IMR-90 (cell line): ENCODE data around the gene DDX10. TPM values are rescaled to one million over a fixed set of nuclear protein-coding genes. Genes with fewer than 3 reads are reported as not detected.

ENCODE experiments used
- ATAC-seq: fragments of 200-7000 bp; cut with Tn5 transposase; 2 replicates; pipeline ENCODE4 v1.9.1; 2020; ENCODE audit warnings: low read depth, mild to moderate bottlenecking, moderate library complexity
- BruUV-seq: library from RNA; stranded (reverse); fragments of 400-500 nt; replicated peaks from 2 replicates; lab custom pipeline; 2021; lab: Mats Ljungman, UMichigan
- CTCF ChIA-PET: fragments of 300-600 bp; formaldehyde crosslinking; extraction: SDS; loops from one replicate; lab custom pipeline; 2021; ENCODE audit warnings: antibody characterized with exemption; lab: Yijun Ruan, JAX
- POLR2A ChIA-PET: fragments of 300-600 bp; sonication (Branson Sonifier 250); formaldehyde crosslinking; loops from one replicate; lab custom pipeline; 2022; ENCODE audit warnings: antibody characterized with exemption; ENCODE audit not compliant: unreplicated experiment; lab: Charles Lee
- DNase-seq: peaks from one replicate; pipeline ENCODE4 v3.0.0; 2013
- H2AFZ ChIP-seq: replicated peaks from 2 replicates; pipeline ENCODE3; 2013; ENCODE audit warnings: low read length, mild to moderate bottlenecking; ENCODE audit not compliant: poor library complexity
- H2AK5ac ChIP-seq: 2 replicates; pipeline ENCODE4 v1.6.1; 2013; ENCODE audit warnings: low read depth, low read length, inconsistent platforms
- H2AK9ac ChIP-seq: replicated peaks from 2 replicates; pipeline ENCODE3; 2013; ENCODE audit warnings: mild to moderate bottlenecking, low read depth, low read length, moderate library complexity; ENCODE audit not compliant: poor library complexity
- H2BK120ac ChIP-seq: 2 replicates; pipeline ENCODE4 v1.6.1; 2013; ENCODE audit warnings: low read depth, low read length, inconsistent platforms
- H2BK15ac ChIP-seq: 3 replicates; pipeline ENCODE4 v1.6.1; 2013; ENCODE audit warnings: low read depth, low read length, inconsistent platforms
- H2BK20ac ChIP-seq: 2 replicates; pipeline ENCODE4 v1.6.1; 2013; ENCODE audit warnings: low read depth, mild to moderate bottlenecking, inconsistent platforms, low read length, moderate library complexity
- H2BK5ac ChIP-seq: 2 replicates; pipeline ENCODE4 v1.6.1; 2013; ENCODE audit warnings: mild to moderate bottlenecking, low read depth, low read length, inconsistent platforms; ENCODE audit not compliant: poor library complexity, severe bottlenecking
- H3K14ac ChIP-seq: replicated peaks from 2 replicates; pipeline ENCODE4 v1.6.1; 2013; ENCODE audit warnings: low read depth, low read length, inconsistent platforms
- H3K18ac ChIP-seq: 2 replicates; pipeline ENCODE4 v1.6.1; 2013; ENCODE audit warnings: low read depth, low read length, control low read depth
- H3K23ac ChIP-seq: 2 replicates; pipeline ENCODE4 v1.6.1; 2013; ENCODE audit warnings: low read depth, low read length, inconsistent platforms
- H3K27ac ChIP-seq: 2 replicates; pipeline ENCODE4 v1.5.1; 2013; ENCODE audit warnings: mild to moderate bottlenecking, control low read depth, low read length; ENCODE audit not compliant: insufficient read depth
- H3K27me3 ChIP-seq: 2 replicates; pipeline ENCODE4 v1.6.1; 2013; ENCODE audit warnings: low read length; ENCODE audit not compliant: control insufficient read depth, insufficient read depth
- H3K36me3 ChIP-seq: 2 replicates; pipeline ENCODE4 v1.6.1; 2013; ENCODE audit warnings: low read length, mixed read lengths; ENCODE audit not compliant: control insufficient read depth, insufficient read depth
- H3K4ac ChIP-seq: 2 replicates; pipeline ENCODE4 v1.6.1; 2013; ENCODE audit warnings: low read depth, low read length, inconsistent platforms
- H3K4me1 ChIP-seq: 2 replicates; pipeline ENCODE4 v1.6.1; 2013; ENCODE audit warnings: low read length, mixed read lengths; ENCODE audit not compliant: control insufficient read depth, insufficient read depth
- H3K4me2 ChIP-seq: 2 replicates; pipeline ENCODE4 v1.6.1; 2013; ENCODE audit warnings: low read depth, mild to moderate bottlenecking, control low read depth, low read length, moderate library complexity
- H3K4me3 ChIP-seq: 2 replicates; pipeline ENCODE4 v1.5.1; 2013; ENCODE audit warnings: low read depth, mild to moderate bottlenecking, control low read depth, low read length, moderate library complexity; ENCODE audit not compliant: insufficient read depth
- H3K56ac ChIP-seq: 2 replicates; pipeline ENCODE4 v1.6.1; 2013; ENCODE audit warnings: low read length, inconsistent platforms; ENCODE audit not compliant: insufficient read depth; ENCODE audit errors: extremely low read depth
- H3K79me1 ChIP-seq, 2 experiments: 2 replicates each; pipeline ENCODE4 v1.6.1; 2013; ENCODE audit warnings: low read length in 2 of 2, inconsistent platforms in 1 of 2, low read depth in 1 of 2
- H3K9ac ChIP-seq: 2 replicates; pipeline ENCODE4 v1.6.1; 2013; ENCODE audit warnings: low read depth, low read length, control low read depth
- H3K9me1 ChIP-seq: 2 replicates; pipeline ENCODE4 v1.6.1; 2013; ENCODE audit warnings: low read length, inconsistent platforms; ENCODE audit not compliant: insufficient read depth
- H3K9me3 ChIP-seq: 2 replicates; pipeline ENCODE4 v1.6.1; 2013; ENCODE audit warnings: low read length; ENCODE audit not compliant: control insufficient read depth, insufficient read depth
- H4K20me1 ChIP-seq: 2 replicates; pipeline ENCODE4 v1.6.1; 2013; ENCODE audit warnings: low read length, inconsistent platforms; ENCODE audit not compliant: insufficient read depth
- H4K5ac ChIP-seq: 2 replicates; pipeline ENCODE4 v1.6.1; 2013; ENCODE audit warnings: mild to moderate bottlenecking, low read depth, low read length, control low read depth
- H4K8ac ChIP-seq, 2 experiments: 2 replicates each; pipeline ENCODE4 v1.6.1; 2013; ENCODE audit warnings: low read depth in 2 of 2, low read length in 2 of 2, control low read depth in 1 of 2, inconsistent platforms in 1 of 2
- H4K91ac ChIP-seq: 2 replicates; pipeline ENCODE4 v1.6.1; 2013; ENCODE audit warnings: low read depth, low read length, inconsistent platforms; ENCODE audit not compliant: insufficient read depth
- CEBPB ChIP-seq: IDR thresholded peaks from 2 replicates; pipeline ENCODE4 v1.6.1; 2012; ENCODE audit warnings: low read depth, low read length, improper control_type of control experiment
- MAZ ChIP-seq: IDR thresholded peaks from 2 replicates; pipeline ENCODE4 v1.6.1; 2012; ENCODE audit warnings: low read depth, mild to moderate bottlenecking, low read length, improper control_type of control experiment, moderate library complexity, borderline replicate concordance
- NFE2L2 ChIP-seq: fragments of 150-350 bp; IDR thresholded peaks from 2 replicates; pipeline ENCODE4 v1.6.1; 2016; ENCODE audit warnings: low read depth, mild to moderate bottlenecking, low read length
- RCOR1 ChIP-seq: IDR thresholded peaks from 2 replicates; pipeline ENCODE4 v1.6.1; 2012; ENCODE audit warnings: mild to moderate bottlenecking, low read length, improper control_type of control experiment; ENCODE audit not compliant: insufficient replicate concordance
- RFX5 ChIP-seq: IDR thresholded peaks from 2 replicates; pipeline ENCODE4 v1.8.0; 2012; ENCODE audit warnings: low read depth, mild to moderate bottlenecking, low read length, moderate library complexity
- WGBS, 2 experiments: methylation state at CpG; one replicate each; pipeline versions ENCODE4 v1.1.5 to v1.1.7; 2013; ENCODE audit warnings: missing lambda C conversion rate in 2 of 2; ENCODE audit not compliant: insufficient read length in 1 of 2; ENCODE audit errors: extremely low coverage in 2 of 2; 5-methylcytosine and 5-hydroxymethylcytosine counted together
- dilution Hi-C: fragments of 300-500 bp; cut with HindIII; formaldehyde crosslinking; loops from one replicate; pipeline ENCODE4 v1.14.3; 2018; ENCODE audit warnings: low sequenced_read_pairs; ENCODE audit not compliant: unreplicated experiment
- in situ Hi-C: fragments of 300-500 bp; cut with MboI; formaldehyde crosslinking; loops from 3 replicates; pipeline ENCODE4 v1.14.3; 2019; ENCODE audit warnings: low sequenced_read_pairs, inconsistent platforms, mixed read lengths
- intact Hi-C: fragments of 100-400 bp; cut with micrococcal nuclease; formaldehyde crosslinking; loops from 2 replicates; pipeline ENCODE4 v1.10.0; 2022
- polyA plus RNA-seq, 3 experiments: library from polyadenylated mRNA; depleted of rRNA; stranded (reverse); fragments of >200 nt; gene quantifications; 2 replicates each; pipeline ENCODE4 v1.2.3, GENCODE V29; 2012; ENCODE audit warnings: low replicate concordance in 1 of 3
- total RNA-seq: library from RNA; depleted of rRNA; stranded (reverse); fragments of >200 nt; gene quantifications from 2 replicates; pipeline ENCODE4 v1.2.3, GENCODE V29; 2012
- TF ChIP-seq, protein P1 (sequence below): fragments of 150-350 bp; IDR thresholded peaks from 2 replicates; pipeline ENCODE4 v1.6.1; 2017; ENCODE audit warnings: mild to moderate bottlenecking, antibody characterized with exemption, low read length, low read depth

DDX10 gene
- total and polyA plus RNA-seq, 2 of the 4 experiments (the other 2 are of a cell fraction) = 20.0 to 31.9 TPM

DNA sequence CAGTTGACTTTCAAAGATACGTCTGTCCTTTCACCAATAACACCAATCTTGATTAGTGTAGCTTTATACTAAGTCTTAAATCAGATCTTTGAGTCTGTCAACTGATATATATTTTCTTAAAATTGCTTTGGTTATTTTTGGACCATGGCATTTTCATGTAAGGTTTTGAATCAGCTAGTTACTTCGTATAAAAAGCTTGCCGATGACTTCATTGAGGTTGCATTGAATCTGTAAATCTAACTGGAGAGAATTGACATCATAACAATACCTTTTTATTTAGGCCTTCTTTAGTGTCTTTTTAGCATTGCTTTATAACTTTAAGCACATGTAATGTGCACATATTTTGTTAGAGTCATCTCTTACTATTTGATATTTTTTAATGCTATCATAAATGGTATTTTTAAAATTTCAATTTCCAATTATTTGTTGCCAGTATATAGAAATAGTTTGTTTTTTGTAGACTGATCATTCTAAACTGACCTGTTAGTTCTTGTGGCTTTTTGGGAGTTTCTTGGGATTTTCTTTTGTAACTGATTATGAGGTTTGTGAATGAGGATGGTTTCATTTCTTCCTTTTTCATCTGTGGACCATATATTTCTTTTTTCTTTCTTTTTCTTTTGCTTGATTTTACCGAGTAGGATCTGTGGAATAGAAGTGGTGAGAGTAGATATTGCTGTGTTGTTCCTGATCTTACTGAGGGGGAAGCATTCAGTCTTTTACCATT is 61.4 kb downstream of the DDX10 start:
- H3K9me3 ChIP-seq = no peaks in the 10 kb centered on the region; the same call in 1 of the 2 replicates
- in situ Hi-C loops = no loop called here
- intact Hi-C loops = loop anchor here (10.0 kb wide), 1 partner anchor 829 kb away; no protein-coding TSS in a partner anchor
- H2AK9ac ChIP-seq = no peak overlapping the region
- H3K27me3 ChIP-seq = no peaks in the 10 kb centered on the region
- H3K9ac ChIP-seq = no peak overlapping the region
- no peak overlapping the region for H3K56ac ChIP-seq
- H3K4me3 ChIP-seq = no peak overlapping the region
- H3K4ac ChIP-seq = no peak overlapping the region
- no peak overlapping the region for H2AFZ ChIP-seq
- no peak overlapping the region for H4K8ac ChIP-seq
- no peak overlapping the region for H2BK120ac ChIP-seq
- POLR2A ChIA-PET = no interaction called here
- no peak overlapping the region for H3K23ac ChIP-seq
- dilution Hi-C loops = no loop called here
- no peak overlapping the region for H2BK5ac ChIP-seq
- ATAC-seq (no peak), DNase-seq (no peak)
- no peak overlapping the region for H4K5ac ChIP-seq
- H3K14ac ChIP-seq = no peak overlapping the region
- H3K36me3 ChIP-seq = peaks cover 2% of the 10 kb centered on the region; the same call in 1 of the 2 replicates
- no peak overlapping the region for H2BK20ac ChIP-seq
- CTCF ChIA-PET = interaction anchor here (1.3 kb wide), 1 partner anchor 9 kb away, joined by 4 read pairs; no protein-coding TSS in a partner anchor
- no peak for TF ChIP-seq RFX5
- no peak for TF ChIP-seq NFE2L2
- TF ChIP-seq, protein P1, sequence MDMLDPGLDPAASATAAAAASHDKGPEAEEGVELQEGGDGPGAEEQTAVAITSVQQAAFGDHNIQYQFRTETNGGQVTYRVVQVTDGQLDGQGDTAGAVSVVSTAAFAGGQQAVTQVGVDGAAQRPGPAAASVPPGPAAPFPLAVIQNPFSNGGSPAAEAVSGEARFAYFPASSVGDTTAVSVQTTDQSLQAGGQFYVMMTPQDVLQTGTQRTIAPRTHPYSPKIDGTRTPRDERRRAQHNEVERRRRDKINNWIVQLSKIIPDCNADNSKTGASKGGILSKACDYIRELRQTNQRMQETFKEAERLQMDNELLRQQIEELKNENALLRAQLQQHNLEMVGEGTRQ = no peak
- no peak for TF ChIP-seq CEBPB
- no peak for TF ChIP-seq RCOR1
- no peak for TF ChIP-seq MAZ
- H3K18ac ChIP-seq = no peak overlapping the region
- H3K4me1 ChIP-seq = peaks cover 1% of the 10 kb centered on the region; the same call in 1 of the 2 replicates
- no peak overlapping the region for H3K27ac ChIP-seq
- no CpG with 5 or more reads among the region's 4 CpGs for WGBS, 2 experiments
- no TSS peak for BruUV-seq
- 0 out of 2 replicates have a peak, but pooled peaks cover 2% of the 10 kb centered on the region for H3K9me1 ChIP-seq
- no peak overlapping the region for H4K91ac ChIP-seq
- H3K4me2 ChIP-seq = no peak overlapping the region
- no peaks in the 10 kb centered on the region for H4K20me1 ChIP-seq
- peaks cover 13 to 14% of the 10 kb centered on the region in 2 experiments; a peak in 3 of 4 replicates for H3K79me1 ChIP-seq
- H2BK15ac ChIP-seq = no peak overlapping the region
- no peak overlapping the region for H2AK5ac ChIP-seq
